ENCODE measurements around the gene ZNF549.
A peak's percentile ranks its signal among the peaks of the same experiment; 100 is the strongest.
"Not testable (repeated sequence)": the region's sequence is repeated elsewhere in the genome, so short reads cannot be mapped to it uniquely, and the experiment has no call there.

ZNF549 gene

DNA sequence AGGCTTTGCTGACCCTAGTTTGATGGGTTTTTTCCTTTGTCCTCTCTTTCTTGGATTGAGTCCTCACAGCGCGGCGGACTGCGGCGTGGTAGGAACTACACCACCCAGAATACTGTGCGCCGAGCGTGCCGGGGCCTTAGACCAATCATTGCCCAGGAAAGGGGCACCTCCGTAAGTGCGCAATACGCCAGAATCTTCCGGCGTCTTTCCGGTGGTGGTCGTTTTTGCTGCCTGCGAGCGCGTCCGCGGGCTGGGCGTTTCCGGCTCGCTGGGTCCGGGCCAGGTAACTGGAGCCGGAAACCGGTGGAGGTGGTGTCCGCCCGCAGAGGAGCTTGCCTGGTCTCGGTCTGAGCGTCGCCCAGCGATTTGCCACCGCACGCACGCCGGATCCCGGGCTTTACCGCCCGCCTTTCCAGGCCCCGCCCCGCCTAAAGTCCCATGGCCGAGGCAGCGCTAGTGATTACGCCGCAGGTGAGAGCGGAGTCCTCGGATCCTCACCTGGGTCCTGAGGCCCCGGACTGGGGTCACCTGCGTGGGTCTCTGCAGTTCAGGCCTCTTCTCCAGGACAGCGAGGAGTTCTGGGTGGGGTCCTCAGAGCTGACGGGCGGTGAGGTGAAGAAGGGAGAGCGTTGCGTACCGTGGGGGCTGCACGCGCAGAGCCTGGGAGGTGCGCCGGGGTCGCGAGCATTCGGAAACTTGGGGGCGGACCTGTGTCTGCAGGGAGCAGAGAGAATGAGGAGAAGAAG is at the start of gene ZNF549:
TSS of gene ZNF549 (plus strand) at position 221 of the 746 bp plus-strand sequence. CDS start at position 439, 218 bp downstream.
- DNase-seq: peak; percentile 36 to 86

DNA sequence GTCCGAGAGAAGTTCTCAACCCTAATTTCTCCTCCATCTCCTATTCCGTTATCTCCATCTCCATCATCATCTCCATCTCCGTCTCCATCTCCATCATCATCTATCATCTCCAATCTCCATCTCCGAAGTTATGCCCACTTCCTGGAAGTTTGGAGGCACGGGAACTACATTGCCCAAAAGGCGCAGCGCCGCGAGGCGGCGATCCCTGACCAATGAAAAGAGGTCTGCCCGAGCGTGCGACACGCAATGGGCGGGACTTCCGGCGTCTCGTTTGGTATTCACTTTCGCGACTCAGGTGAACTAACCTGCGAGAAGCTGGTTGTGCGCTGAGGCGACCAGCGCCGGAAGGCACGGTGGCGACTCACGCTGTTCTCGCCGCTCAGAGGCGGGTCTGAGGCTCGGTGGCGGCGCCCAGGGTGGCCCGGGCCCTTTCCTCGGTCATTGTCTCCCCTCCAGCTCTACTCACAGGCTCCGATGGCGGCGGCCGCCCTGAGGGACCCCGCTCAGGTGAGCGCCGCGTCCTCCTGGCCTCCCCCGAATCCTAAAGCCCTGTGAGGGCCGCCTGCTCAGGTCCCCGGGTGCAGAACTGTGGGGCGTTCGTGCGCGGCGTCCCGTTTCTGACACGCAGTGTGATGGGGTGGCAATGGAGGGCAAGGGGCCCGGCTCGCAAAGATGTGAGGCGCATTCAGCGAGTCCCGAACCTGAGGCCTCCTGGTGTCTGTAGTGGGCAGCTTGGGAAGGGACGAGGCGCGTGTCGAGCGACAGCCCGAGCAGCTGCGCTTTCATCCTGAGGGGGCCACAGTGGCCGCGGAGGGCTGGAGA is 39.5 kb upstream of the ZNF549 start, which contains the start of gene ZNF419:
TSS of gene ZNF419 (plus strand) at position 274 of the 822 bp plus-strand sequence. CDS start at position 475, 201 bp downstream.
- peak in 1 of 2 experiments; percentile 76 for DNase-seq

DNA sequence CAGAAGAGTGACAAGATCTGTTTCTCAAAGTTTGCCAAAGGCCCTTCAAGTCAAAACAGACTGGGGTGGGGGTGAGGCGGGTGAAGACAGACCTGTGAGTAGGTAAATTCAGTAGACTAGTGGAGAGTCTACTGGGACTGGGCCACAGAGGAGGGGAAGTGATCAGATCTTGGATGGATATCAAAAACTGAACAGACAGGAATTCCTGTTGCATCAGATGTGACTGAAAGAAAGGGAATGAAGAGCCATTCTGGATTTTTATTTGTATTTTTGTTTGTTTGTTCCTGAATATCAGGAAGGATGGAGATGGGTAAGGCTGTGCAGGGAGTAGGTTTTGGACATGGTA is 38.9 kb upstream of the ZNF549 start:
- DNase-seq: not testable (repeated sequence)

DNA sequence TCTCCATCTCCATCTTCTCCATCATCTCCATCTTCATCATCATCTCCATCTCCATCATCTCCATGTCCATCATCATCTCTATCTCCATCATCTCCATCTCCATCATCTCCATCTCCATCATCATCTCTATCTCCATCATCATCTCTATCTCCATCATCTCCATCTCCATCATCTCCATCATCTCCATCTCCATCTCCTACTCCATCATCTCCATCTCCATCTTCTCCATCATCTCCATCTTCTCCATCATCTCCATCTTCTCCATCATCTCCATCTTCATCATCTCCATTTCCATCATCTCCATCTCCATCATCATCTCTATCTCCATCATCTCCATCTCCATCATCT is 27.9 kb upstream of the ZNF549 start:
- not testable (repeated sequence) for DNase-seq

DNA sequence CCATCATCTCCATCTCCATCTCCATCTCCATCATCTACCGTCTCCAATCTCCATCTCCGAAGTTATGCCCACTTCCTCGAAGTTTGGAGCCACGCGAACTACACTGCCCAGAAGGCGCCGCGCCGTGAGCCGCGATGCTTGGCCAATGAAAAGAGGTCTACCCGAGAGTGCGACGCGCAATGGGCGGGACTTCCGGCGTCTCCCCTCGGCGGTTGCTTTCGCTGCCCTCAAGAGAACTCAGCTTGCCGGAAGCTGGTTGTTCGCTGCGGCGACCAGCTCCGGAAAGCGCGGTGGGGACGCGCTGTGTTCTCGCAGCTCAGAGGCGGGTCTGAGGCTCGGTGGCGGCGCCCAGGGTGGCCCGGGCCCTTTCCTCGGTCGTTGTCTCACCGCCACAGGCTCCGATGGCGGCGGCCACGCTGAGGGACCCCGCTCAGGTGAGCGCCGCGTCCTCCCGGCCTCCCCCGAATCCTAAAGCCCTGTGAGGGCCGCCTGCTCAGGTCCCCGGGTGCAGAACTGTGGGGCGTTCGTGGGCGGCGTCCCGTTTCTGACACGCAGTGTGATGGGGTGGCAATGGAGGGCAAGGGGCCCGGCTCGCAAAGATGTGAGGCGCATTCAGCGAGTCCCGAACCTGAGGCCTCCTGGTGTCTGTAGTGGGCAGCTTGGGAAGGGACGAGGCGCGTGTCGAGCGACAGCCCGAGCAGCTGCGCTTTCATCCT is 27.3 kb upstream of the ZNF549 start, which contains the start of gene ZNF773:
TSS of gene ZNF773 (plus strand) at position 259 of the 716 bp plus-strand sequence. CDS start at position 402, 143 bp downstream.
- peak in 1 of 2 experiments; percentile 67 for DNase-seq

DNA sequence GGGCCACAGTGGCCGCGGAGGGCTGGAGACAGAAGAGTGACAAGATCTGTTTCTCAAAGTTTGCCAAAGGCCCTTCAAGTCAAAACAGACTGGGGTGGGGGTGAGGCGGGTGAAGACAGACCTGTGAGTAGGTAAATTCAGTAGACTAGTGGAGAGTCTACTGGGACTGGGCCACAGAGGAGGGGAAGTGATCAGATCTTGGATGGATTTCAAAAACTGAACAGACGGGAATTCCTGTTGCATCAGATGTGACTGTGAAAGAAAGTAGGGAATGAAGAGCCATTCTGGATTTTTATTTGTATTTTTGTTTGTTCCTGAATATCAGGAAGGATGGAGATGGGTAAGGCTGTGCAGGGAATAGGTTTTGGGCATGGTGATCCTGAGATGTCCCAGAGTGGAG is 26.8 kb upstream of the ZNF549 start:
- not testable (repeated sequence) for DNase-seq

DNA sequence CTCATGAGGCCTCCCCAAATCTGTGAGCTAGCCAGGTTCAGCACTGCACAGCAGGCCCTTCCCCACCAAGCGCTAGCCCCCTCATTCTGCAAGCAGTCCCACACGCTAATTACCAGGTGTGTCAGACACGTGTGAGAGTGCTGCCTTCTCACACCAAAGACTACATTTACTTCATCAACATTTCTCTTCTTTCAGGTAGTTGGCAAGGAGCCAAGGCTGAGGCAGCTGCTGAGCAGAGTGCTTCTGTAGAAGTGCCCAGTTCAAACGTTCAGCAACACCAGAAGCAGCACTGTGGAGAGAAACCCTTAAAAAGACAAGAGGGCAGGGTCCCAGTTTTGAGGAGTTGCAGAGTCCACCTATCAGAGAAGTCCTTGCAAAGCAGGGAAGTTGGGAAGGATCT is 21.0 kb upstream of the ZNF549 start:
- no peak for DNase-seq

DNA sequence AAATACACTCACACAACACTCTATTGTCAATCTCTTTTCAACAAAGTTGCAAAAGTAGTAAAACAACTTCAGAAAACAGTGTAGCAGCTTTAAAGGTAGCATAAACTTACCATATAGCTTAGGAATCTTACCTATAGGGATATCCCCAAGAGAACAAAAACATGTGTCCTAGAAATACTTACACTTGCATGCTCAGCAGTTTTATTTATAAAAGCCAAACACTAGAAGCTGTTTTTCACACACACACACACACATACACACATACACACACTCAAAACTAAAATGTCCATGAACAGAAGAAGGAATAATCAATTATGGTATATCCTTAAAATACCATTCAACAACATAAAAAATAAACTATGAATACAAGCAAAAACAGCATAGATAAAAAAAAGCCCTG is 15.7 kb upstream of the ZNF549 start:
- no peak for DNase-seq

DNA sequence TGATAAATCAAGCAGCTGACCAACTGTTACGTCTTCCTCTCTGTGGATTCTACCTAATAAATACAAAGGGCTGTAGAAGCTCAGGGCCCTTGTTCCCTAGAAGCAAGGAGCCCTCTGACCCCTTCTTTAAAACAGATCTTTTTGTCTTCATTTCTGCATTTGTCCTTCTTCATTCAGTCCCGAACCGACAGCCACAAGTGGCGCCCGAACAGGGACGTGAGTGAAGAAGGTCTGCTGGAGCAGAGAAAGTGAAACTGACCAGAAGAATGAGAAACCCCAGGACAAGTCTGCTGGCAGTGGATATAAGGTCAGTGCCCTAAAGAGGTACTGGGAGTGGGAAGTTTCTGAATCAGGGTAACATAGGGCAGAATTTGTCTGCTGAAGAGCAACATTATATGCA is 14.3 kb upstream of the ZNF549 start:
- no peak for DNase-seq

DNA sequence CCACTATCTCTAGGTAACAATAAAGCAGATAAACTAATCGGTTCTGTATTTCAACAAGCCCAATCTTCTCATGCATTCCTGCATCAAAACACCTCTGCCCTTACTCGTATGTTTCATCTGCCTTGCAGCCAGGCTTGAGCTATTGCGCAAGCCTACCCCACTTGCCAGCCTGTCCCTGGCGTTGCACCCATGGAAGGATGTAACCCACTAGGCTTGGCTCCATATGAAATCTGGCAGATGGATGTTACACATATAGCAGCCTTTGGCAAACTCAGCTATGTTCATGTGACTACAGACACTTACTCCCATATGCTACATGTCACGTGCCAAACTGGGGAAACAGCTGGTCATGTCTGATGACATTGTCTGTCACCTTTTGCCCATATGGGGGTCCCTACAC is 11.9 kb upstream of the ZNF549 start:
- DNase-seq: no peak

DNA sequence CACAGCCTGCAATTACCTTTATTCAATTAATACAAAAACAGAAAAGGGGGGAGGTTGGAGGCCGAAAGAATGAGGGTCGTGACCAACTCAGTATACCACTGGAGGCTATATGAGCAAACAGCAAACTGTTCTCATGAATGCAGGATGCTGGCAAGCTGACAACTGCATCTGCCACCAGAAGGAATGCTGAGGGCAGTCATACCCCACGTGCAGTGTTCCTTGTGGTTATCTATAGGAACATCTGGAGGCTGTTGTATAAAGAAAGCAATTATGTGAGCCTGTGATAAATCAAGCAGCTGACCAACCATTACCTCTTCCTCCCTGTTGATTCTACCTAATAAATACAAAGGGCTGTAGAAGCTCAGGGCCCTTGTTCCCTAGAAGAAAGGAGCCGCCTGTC is 9.1 kb upstream of the ZNF549 start:
- DNase-seq: not testable (repeated sequence)

DNA sequence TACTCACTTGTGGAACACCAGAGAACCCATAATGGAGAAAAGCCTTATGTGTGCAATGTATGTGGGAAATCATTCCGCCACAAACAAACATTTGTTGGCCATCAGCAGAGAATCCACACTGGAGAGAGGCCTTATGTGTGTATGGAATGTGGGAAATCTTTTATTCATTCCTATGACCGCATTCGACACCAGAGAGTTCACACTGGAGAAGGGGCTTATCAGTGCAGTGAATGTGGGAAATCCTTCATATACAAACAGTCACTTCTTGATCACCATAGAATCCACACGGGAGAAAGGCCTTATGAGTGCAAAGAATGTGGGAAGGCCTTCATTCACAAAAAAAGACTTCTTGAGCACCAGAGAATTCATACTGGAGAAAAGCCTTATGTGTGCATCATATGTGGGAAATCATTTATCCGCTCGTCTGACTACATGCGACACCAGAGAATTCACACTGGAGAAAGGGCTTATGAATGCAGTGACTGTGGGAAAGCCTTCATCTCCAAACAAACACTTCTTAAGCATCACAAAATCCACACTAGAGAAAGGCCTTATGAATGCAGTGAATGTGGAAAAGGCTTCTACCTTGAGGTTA is 10.9 kb downstream of the ZNF549 start:
- DNase-seq: no peak

DNA sequence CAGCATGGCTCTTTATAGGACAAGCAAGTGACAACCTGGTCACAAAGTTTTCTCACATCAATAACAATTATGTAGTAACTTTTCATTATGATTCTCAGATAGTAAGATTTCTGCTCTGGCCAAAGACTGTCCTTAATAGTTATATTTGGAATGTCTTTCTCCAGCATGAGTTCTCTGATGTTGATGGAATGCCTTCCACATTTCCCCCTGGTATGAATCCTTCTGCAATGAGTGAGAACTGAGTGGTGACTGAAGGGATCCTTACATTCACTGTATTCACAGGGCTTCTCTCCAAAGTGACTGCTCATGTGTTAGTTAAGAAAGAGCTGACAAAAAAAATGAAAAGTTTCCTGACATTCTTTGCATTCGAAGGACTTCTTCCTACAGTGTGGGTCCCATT is 19.4 kb downstream of the ZNF549 start:
- no peak for DNase-seq

DNA sequence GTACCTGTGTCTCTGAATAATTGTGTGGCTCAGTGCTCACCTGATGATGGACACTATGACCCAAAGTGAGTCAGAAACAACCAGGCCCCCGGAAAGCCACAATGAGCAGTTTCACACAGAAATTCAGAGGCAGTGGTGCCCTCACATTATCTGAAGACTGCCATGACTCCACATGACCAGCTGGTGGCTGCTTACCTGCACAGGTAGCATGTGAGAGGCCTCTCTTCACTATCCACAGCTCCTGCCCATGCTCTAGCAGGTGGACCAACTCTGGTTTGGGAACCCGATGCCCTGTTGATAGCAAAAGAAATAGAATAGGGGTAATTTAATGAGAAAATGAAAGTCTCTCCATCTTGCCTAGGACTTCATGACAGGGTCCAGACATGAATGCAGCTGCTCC is 25.3 kb downstream of the ZNF549 start:
- DNase-seq: no peak

DNA sequence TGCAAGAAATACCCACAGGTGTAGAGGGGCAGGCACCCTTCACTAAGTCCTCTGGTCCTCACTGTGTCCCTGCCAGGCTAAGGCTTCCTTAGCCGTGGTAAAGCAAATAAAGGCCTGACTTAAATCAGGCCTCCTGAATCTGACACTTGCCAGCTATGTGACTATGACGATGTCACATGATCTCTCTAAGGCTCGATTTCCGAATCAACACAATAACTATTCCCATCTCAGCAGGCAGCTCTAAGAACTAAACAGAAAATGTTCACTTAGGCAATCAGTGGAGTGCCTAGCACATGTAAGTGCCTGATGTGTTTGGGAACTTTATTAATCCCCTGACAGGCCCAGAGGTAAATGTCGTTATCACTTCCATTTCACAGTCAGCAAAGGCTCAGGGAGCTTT is 30.5 kb downstream of the ZNF549 start:
- no peak for DNase-seq

DNA sequence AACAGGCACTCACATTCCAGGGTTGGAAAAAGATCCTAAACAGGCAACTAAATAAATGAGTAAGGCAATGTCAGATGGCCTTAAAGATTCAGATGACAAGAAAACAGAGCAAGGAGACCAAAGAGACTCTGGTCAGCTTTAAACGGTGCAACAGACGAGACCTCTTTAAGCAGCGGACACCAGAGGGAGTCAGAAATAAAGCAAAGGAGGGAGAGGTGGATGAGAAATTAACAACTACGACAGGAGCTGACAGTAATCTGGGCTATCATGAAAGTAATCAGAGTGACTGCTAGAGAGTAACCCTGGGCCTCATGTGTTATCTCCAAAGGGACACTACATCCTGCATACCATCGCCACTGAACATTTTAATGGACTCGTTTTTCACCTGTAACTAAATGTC is 31.4 kb downstream of the ZNF549 start:
- DNase-seq: no peak

DNA sequence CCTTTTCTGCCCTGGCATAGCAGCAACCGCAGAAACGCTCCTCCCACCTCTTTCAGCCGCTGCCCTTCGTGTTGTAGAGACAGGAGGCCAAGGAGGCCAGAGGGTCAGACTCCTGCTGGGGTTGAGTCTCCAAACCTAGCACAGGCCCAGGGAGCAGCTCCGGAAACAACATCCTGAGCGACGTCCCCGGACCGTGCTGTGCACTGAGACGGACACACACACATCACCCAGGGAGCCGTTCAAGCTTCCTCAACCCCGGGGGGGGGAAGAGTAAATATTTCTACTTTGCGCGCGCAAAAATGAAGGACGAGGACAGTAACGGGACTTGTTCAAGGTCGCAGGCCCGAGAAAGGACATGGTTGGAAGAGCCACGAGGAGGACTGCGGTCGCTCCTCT is 31.9 kb downstream of the ZNF549 start:
- DNase-seq: no peak

DNA sequence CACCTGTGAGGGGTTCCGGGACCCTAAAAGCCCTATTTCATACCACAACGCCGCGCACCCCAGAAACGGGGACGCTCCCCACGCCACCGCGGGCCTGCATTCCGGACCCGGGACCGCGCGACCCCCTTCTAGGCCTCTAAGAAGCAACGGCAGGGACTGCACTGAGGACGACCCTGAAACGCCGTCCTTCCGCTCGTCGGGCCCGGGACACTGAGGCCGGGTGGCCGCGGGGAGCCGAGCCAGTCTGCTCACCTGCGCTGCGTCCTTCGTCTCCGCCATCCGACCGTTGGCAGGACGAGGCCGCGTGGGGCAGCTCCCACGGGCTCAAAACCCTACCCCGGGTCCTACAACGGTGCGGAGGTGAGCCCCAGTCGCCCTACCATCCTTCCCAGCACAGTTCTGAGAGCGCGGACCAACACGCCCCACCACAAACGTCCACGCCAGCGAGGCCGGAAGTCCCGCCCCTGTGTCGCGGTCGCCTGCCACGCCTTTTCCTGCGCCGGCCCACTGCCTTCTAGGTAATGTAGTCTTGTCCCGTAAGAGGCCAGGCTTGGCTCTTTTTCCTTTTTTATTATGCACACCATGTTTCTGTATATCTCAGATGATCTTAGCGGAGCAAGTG is 32.4 kb downstream of the ZNF549 start, which contains the start of gene ZNF550:
TSS of gene ZNF550 (minus strand) at position 460 of the 622 bp plus-strand sequence. CDS start at position 279, 181 bp downstream.
- DNase-seq: peak; percentile 28 to 88

DNA sequence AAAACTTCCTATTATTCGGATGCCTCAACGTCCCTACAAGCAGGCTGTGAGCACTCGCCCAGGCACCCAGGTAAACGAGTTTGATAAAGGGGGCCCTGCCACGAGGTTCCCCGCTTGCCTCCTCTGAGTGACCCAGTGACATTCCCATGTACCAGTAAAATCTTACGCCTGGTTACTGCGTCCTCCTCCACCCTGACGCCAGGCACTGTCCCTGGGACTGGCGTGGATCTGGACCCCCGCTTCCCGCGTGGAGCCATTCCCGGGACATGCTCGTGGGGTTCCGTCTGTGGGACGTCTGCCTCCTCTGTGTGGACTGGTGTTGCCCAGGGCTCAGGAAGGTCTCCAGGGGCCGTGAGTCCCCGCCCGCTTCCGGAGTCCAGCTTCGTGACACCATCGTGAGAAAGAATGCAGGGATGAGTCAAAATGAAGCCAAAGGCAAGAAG is 32.9 kb downstream of the ZNF549 start:
- no peak for DNase-seq

DNA sequence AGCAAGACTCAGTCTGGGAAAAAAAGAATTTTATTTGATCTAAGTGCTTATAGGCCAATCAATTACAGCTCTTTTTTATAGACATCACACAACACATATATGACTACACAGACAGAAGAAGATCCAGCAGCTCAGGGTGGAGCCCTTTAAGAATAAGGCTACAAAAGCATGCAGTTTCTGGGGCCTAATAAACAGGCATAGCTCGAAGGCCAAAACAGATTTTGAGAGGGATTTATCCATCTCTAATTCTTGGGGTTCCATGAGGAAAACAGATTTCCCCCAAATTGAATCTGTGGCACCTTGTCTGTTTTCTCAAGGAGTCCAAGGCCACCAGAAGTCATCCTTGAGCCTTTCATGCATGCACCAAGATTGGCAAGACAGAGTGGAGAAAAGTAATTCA is 36.4 kb downstream of the ZNF549 start:
- no peak for DNase-seq

DNA sequence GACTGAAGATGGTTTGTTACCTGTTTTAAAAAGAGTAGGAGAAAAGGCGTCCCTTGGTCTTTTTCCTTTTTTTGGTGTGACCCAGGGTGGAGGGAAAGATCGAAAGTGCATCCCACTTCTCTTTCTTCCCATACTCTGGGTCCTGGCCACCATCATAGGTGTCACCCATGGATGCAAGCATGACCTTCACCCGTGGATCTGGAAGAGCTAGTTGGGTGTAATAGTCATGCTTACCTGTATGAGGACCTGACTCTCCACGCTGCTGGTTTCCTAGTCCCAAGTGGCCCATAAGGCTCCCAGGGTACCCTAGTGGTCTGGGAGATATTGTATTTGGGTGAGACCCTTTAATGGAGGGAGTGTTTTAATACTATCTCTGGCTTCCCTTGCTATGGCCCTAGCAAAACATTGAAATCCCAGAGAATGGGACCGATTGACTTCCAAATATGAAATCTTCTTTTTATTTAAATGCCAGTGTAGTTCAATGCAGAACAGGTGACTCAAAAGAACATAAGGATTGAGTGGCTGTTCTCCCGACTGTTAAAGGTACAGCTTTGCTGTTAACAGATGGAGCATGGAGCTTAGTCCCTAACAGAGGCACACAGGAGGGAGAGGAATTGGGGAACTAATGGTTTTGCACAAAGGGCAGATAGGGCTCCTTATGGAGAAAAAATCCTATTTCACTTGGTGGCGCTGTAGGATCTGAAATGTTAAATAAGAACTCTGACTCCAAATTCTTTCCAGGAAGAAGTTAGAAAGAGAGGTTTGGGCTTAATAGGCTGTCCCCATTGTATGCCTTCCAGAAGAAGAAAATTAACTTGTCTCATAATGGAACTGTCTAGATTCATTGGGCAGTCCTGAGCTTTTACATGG is 39.5 kb downstream of the ZNF549 start:
- no peak for DNase-seq

Measured in cerebellar nuclear complex (tissue), 1 donor.